GM23338 (cell line): ENCODE measurements around the gene GRM8. TPM values are rescaled to one million over a fixed set of nuclear protein-coding genes. Genes with fewer than 3 reads are reported as not detected.

ENCODE experiments used
- ATAC-seq: fragments of 200-7000 bp; cut with Tn5 transposase; 3 replicates; pipeline ENCODE4 v1.9.1; 2020
- DNase-seq: peaks from one replicate; pipeline ENCODE4 v3.0.0-alpha.2; 2015; ENCODE audit warnings: low spot score
- H2AFZ ChIP-seq: fragments of 200-600 bp; sonication (generic); 2 replicates; pipeline ENCODE4 v1.8.0; 2016; ENCODE audit warnings: antibody characterized with exemption, mild to moderate bottlenecking, moderate library complexity
- H3F3A ChIP-seq: fragments of 200-600 bp; sonication (generic); replicated peaks from 2 replicates; pipeline ENCODE4 v1.8.0; 2017; ENCODE audit warnings: antibody characterized with exemption, mixed run types, low read depth
- H3K27ac ChIP-seq: fragments of 200-600 bp; sonication (generic); 2 replicates; pipeline ENCODE4 v1.6.1; 2016; ENCODE audit warnings: low read depth
- H3K27me3 ChIP-seq: fragments of 200-600 bp; sonication (generic); 2 replicates; pipeline ENCODE4 v1.8.0; 2016; ENCODE audit warnings: mild to moderate bottlenecking, mixed run types, moderate library complexity; ENCODE audit not compliant: insufficient read depth
- H3K36me3 ChIP-seq: fragments of 200-600 bp; sonication (generic); 2 replicates; pipeline ENCODE4 v1.8.0; 2016; ENCODE audit warnings: mild to moderate bottlenecking; ENCODE audit not compliant: insufficient read depth
- H3K4me1 ChIP-seq: fragments of 200-600 bp; sonication (generic); 2 replicates; pipeline ENCODE4 v1.8.0; 2016; ENCODE audit warnings: mild to moderate bottlenecking, moderate library complexity; ENCODE audit not compliant: insufficient read depth
- H3K4me2 ChIP-seq: fragments of 200-600 bp; sonication (generic); 2 replicates; pipeline ENCODE4 v1.7.1; 2017; ENCODE audit warnings: mixed run types
- H3K4me3 ChIP-seq: fragments of 200-600 bp; sonication (generic); 2 replicates; pipeline ENCODE4 v1.6.1; 2016; ENCODE audit warnings: mixed run types
- H3K79me2 ChIP-seq: fragments of 200-600 bp; sonication (generic); replicated peaks from 2 replicates; pipeline ENCODE4 v1.8.0; 2017; ENCODE audit warnings: mild to moderate bottlenecking; ENCODE audit not compliant: insufficient read depth
- H3K9me2 ChIP-seq: fragments of 200-600 bp; sonication (generic); 2 replicates; pipeline ENCODE4 v1.8.0; 2017; ENCODE audit not compliant: insufficient read depth
- H4K20me1 ChIP-seq: fragments of 200-600 bp; sonication (generic); replicated peaks from 2 replicates; pipeline ENCODE4 v1.8.0; 2017; ENCODE audit warnings: mild to moderate bottlenecking; ENCODE audit not compliant: insufficient read depth
- H3K27ac Mint-ChIP-seq: 2 replicates; pipeline ENCODE4 v1.8.0; 2020; ENCODE audit warnings: inconsistent platforms, mild to moderate bottlenecking, moderate library complexity, mixed read lengths
- H3K27me3 Mint-ChIP-seq: 3 replicates; pipeline ENCODE4 v1.8.0; 2022; ENCODE audit warnings: low read depth, mild to moderate bottlenecking, moderate library complexity, mixed read lengths, inconsistent platforms; ENCODE audit not compliant: insufficient read depth, poor library complexity
- H3K36me3 Mint-ChIP-seq: 3 replicates; pipeline ENCODE4 v1.8.0; 2021; ENCODE audit warnings: low read depth, mild to moderate bottlenecking, inconsistent platforms, moderate library complexity, mixed read lengths
- H3K4me1 Mint-ChIP-seq: 3 replicates; pipeline ENCODE4 v1.8.0; 2020; ENCODE audit warnings: mild to moderate bottlenecking, inconsistent platforms, mixed read lengths
- H3K4me3 Mint-ChIP-seq: 3 replicates; pipeline ENCODE4 v1.8.0; 2021; ENCODE audit warnings: moderate library complexity, mild to moderate bottlenecking, inconsistent platforms, mixed read lengths
- H3K9me3 Mint-ChIP-seq: 3 replicates; pipeline ENCODE4 v1.8.0; 2020; ENCODE audit warnings: moderate library complexity, mild to moderate bottlenecking, inconsistent platforms, mixed read lengths
- CTCF ChIP-seq, 2 experiments: fragments of 200-600 bp in 1 of 2; sonication (generic) in 1 of 2; conservative IDR thresholded peaks; 2 replicates each; pipeline versions ENCODE4 v1.5.1 to v1.6.1; 2016 to 2017; ENCODE audit warnings: antibody characterized with exemption in 2 of 2, low read depth in 2 of 2, mild to moderate bottlenecking in 2 of 2, moderate library complexity in 1 of 2
- EZH2 ChIP-seq: fragments of 200-600 bp; sonication (generic); IDR thresholded peaks from one replicate; pipeline ENCODE4 v1.8.0; 2017; ENCODE audit warnings: antibody characterized with exemption, mild to moderate bottlenecking, low read depth; ENCODE audit not compliant: unreplicated experiment
- EZH2phosphoT487 ChIP-seq: fragments of 200-600 bp; sonication (generic); IDR thresholded peaks from one replicate; pipeline ENCODE4 v1.8.1; 2018; ENCODE audit warnings: antibody characterized with exemption; ENCODE audit not compliant: unreplicated experiment
- JUNB ChIP-seq: IDR thresholded peaks from one replicate; pipeline ENCODE4 v1.6.1; 2016; ENCODE audit warnings: antibody characterized with exemption; ENCODE audit not compliant: unreplicated experiment
- POLR2AphosphoS5 ChIP-seq: IDR thresholded peaks from 2 replicates; pipeline ENCODE4 v1.6.1; 2016; ENCODE audit warnings: antibody characterized with exemption, low read depth
- REST ChIP-seq: IDR thresholded peaks from one replicate; pipeline ENCODE4 v1.6.1; 2018; ENCODE audit warnings: antibody characterized with exemption; ENCODE audit not compliant: unreplicated experiment
- ZNF114 ChIP-seq: fragments of 250-450 bp; sonication (Bioruptor Pico); IDR thresholded peaks from 2 replicates; pipeline ENCODE4 v1.5.0; 2020; ENCODE audit warnings: mild to moderate bottlenecking, moderate library complexity
- polyA plus RNA-seq: library from polyadenylated mRNA; unstranded; fragments of >200 nt; fragmentation: Nextera tagmentation; extraction: Ambion mirVana; gene quantifications from 2 replicates; pipeline ENCODE4 v1.2.1, GENCODE V29; 2016
- total RNA-seq: library from RNA; depleted of rRNA; stranded (reverse); fragments of >200 nt; shearing (Covaris generic); gene quantifications from 2 replicates; pipeline ENCODE4 v1.2.3, GENCODE V29; 2014

Gene GRM8
- total and polyA plus RNA-seq, 2 experiments from 2014 or later: 1.9 to 6.6 TPM

GRCh38 chr7:127209886-127210285 lies 42.9 kb downstream of the GRM8 start:
- no peaks in the 10 kb centered on the region for H3K79me2 ChIP-seq
- Mint-ChIP-seq H3K36me3 (no peaks in the 10 kb centered on the region; the same call in 2 of the 3 replicates), H3K4me3 (no peak overlapping the region), H3K4me1 (peaks cover 5% of the 10 kb centered on the region; the same call in 2 of the 3 replicates), H3K9me3 (no peaks in the 10 kb centered on the region; the same call in 2 of the 3 replicates), H3K27ac (no peak overlapping the region), H3K27me3 (peaks cover 3% of the 10 kb centered on the region)
- no peak overlapping the region for H2AFZ ChIP-seq
- H3K27me3 ChIP-seq: no peaks in the 10 kb centered on the region
- no peak overlapping the region for H3K4me3 ChIP-seq
- 0 out of 2 replicates have a peak, but pooled peaks cover 4% of the 10 kb centered on the region for H3K9me2 ChIP-seq
- ATAC-seq: no peak
- no peaks in the 10 kb centered on the region for H3K4me1 ChIP-seq
- no peaks in the 10 kb centered on the region for H4K20me1 ChIP-seq
- H3K4me2 ChIP-seq: no peak overlapping the region
- H3K36me3 ChIP-seq: no peaks in the 10 kb centered on the region
- no peak overlapping the region for H3K27ac ChIP-seq
- DNase-seq: no peak
- no peaks in the 10 kb centered on the region for H3F3A ChIP-seq
- TF ChIP-seq REST: no peak
- no peak for TF ChIP-seq JUNB
- no peak for TF ChIP-seq EZH2phosphoT487
- no peak for TF ChIP-seq POLR2AphosphoS5
- TF ChIP-seq ZNF114: no peak
- no peak for TF ChIP-seq CTCF (conservative IDR thresholded peaks at IDR 0.05; ENCODE audit: low read depth in 2 of 2)
- no peak for TF ChIP-seq EZH2

GRCh38 chr7:127208860-127209259 lies 43.9 kb downstream of the GRM8 start:
- Histone ChIP-seq H3K27me3 (no peaks in the 10 kb centered on the region), H3K4me2 (no peak overlapping the region), H3K9me2 (0 out of 2 replicates have a peak, but pooled peaks cover 4% of the 10 kb centered on the region), H3K79me2 (no peaks in the 10 kb centered on the region), H4K20me1 (no peaks in the 10 kb centered on the region), H3K4me1 (no peaks in the 10 kb centered on the region), H2AFZ (no peak overlapping the region), H3K27ac (no peak overlapping the region), H3F3A (no peaks in the 10 kb centered on the region), H3K4me3 (no peak overlapping the region), H3K36me3 (no peaks in the 10 kb centered on the region)
- no peak for DNase-seq
- Mint-ChIP-seq H3K36me3 (no peaks in the 10 kb centered on the region), H3K4me1 (no peaks in the 10 kb centered on the region), H3K9me3 (no peaks in the 10 kb centered on the region), H3K4me3 (no peak overlapping the region), H3K27ac (no peak overlapping the region), H3K27me3 (peaks cover 3% of the 10 kb centered on the region)
- ATAC-seq: no peak
- no peak for TF ChIP-seq POLR2AphosphoS5
